SU-DHL-6 (cell line): ENCODE measurements around the gene ZIC2.

Experiments
- H2AFZ ChIP-seq: fragments of 200-600 bp; sonication (generic); 2 replicates; pipeline ENCODE4 v1.6.1; 2014; ENCODE audit warnings: low read depth, mild to moderate bottlenecking, moderate library complexity, mixed read lengths, antibody characterized with exemption, low read length; ENCODE audit not compliant: severe bottlenecking
- H3F3A ChIP-seq: fragments of 200-600 bp; shearing (Covaris generic); 2 replicates; pipeline ENCODE4 v1.6.0; 2016; ENCODE audit warnings: antibody characterized with exemption, mild to moderate bottlenecking; ENCODE audit not compliant: insufficient read depth
- H3K27ac ChIP-seq: fragments of 200-600 bp; sonication (generic); 2 replicates; pipeline ENCODE4 v1.5.1; 2016; ENCODE audit warnings: low read depth, mild to moderate bottlenecking, low read length, moderate library complexity, mixed read lengths
- H3K27me3 ChIP-seq: fragments of 200-600 bp; sonication (generic), shearing (Covaris generic); 2 replicates; pipeline ENCODE4 v1.6.0; 2014; ENCODE audit warnings: mild to moderate bottlenecking, low read length
- H3K36me3 ChIP-seq: fragments of 200-600 bp; sonication (generic); 2 replicates; pipeline ENCODE4 v1.6.1; 2014; ENCODE audit warnings: mild to moderate bottlenecking, low read length, mixed read lengths
- H3K4me2 ChIP-seq: fragments of 300-600, 200-600 bp; shearing (Covaris generic), sonication (generic); 2 replicates; pipeline ENCODE4 v1.6.0; 2014; ENCODE audit warnings: low read length, low read depth, mild to moderate bottlenecking; ENCODE audit not compliant: poor library complexity, severe bottlenecking
- H3K4me3 ChIP-seq: fragments of 200-600 bp; sonication (generic); 2 replicates; pipeline ENCODE4 v1.5.1; 2014; ENCODE audit warnings: antibody characterized with exemption, low read length, mild to moderate bottlenecking, mixed read lengths; ENCODE audit not compliant: insufficient read depth, poor library complexity, severe bottlenecking
- H3K79me2 ChIP-seq: fragments of 200-600 bp; sonication (generic); 2 replicates; pipeline ENCODE4 v1.6.1; 2014; ENCODE audit warnings: mild to moderate bottlenecking, low read length, moderate library complexity; ENCODE audit not compliant: insufficient read depth
- H3K9ac ChIP-seq: fragments of 200-600 bp; sonication (generic); 2 replicates; pipeline ENCODE4 v1.7.0; 2014; ENCODE audit warnings: mild to moderate bottlenecking, low read length
- H3K9me2 ChIP-seq: fragments of 200-600 bp; sonication (generic); replicated peaks from 2 replicates; pipeline ENCODE4 v1.6.1; 2014; ENCODE audit warnings: low read length; ENCODE audit not compliant: insufficient read depth
- H3K9me3 ChIP-seq: fragments of 200-600 bp; sonication (generic); 2 replicates; pipeline ENCODE4 v1.6.1; 2014; ENCODE audit warnings: low read length, mixed read lengths; ENCODE audit not compliant: insufficient read depth
- H4K20me1 ChIP-seq: fragments of 200-600 bp; sonication (generic); 2 replicates; pipeline ENCODE4 v1.6.1; 2014; ENCODE audit warnings: low read depth, mild to moderate bottlenecking, antibody characterized with exemption, low read length, moderate library complexity, mixed read lengths
- EZH2phosphoT487 ChIP-seq: fragments of 200-600 bp; sonication (generic), shearing (Covaris generic); conservative IDR thresholded peaks from 2 replicates; pipeline ENCODE4 v1.6.1; 2018; ENCODE audit warnings: mild to moderate bottlenecking, antibody characterized with exemption, low read length, moderate library complexity, mixed read lengths
- TF ChIP-seq, protein P1 (sequence below): fragments of 200-600 bp; sonication (generic); IDR thresholded peaks from one replicate; pipeline ENCODE4 v1.5.1; 2017; ENCODE audit warnings: antibody characterized with exemption, mild to moderate bottlenecking, low read length, moderate library complexity; ENCODE audit not compliant: insufficient read depth, poor library complexity, severe bottlenecking

The ZIC2 gene

DNA sequence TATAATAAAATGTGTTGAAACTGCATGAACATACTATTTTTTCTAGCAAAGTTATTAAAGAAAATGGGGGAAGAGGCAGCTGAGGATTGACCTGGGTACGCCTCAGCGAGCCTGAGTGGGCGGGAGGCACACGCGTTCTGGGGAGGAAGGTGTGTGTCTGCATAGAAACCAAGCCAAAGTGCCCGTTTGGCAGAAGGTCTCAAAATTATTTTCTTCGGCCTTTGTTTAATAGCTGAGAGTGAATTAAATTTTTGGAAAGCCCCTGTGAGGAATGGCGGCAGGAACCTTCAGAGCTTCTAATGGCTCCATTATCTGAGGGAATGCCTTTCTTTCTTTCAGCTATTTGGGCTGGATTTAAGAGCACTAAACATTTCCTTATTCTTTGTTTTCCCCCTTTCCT, 5.2 kb downstream of the ZIC2 start:
- H3K9me3 ChIP-seq: no peaks in the 10 kb centered on the region
- no peaks in the 10 kb centered on the region for H3K9me2 ChIP-seq
- no peaks in the 10 kb centered on the region for H4K20me1 ChIP-seq
- H3K27ac ChIP-seq: no peak overlapping the region
- no peak for TF ChIP-seq EZH2phosphoT487
- TF ChIP-seq, protein P1, sequence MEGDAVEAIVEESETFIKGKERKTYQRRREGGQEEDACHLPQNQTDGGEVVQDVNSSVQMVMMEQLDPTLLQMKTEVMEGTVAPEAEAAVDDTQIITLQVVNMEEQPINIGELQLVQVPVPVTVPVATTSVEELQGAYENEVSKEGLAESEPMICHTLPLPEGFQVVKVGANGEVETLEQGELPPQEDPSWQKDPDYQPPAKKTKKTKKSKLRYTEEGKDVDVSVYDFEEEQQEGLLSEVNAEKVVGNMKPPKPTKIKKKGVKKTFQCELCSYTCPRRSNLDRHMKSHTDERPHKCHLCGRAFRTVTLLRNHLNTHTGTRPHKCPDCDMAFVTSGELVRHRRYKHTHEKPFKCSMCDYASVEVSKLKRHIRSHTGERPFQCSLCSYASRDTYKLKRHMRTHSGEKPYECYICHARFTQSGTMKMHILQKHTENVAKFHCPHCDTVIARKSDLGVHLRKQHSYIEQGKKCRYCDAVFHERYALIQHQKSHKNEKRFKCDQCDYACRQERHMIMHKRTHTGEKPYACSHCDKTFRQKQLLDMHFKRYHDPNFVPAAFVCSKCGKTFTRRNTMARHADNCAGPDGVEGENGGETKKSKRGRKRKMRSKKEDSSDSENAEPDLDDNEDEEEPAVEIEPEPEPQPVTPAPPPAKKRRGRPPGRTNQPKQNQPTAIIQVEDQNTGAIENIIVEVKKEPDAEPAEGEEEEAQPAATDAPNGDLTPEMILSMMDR: no peak
- no peaks in the 10 kb centered on the region for H3K36me3 ChIP-seq
- no peak overlapping the region for H3K9ac ChIP-seq
- H3K27me3 ChIP-seq: no peaks in the 10 kb centered on the region
- H3K4me2 ChIP-seq: no peak overlapping the region
- no peaks in the 10 kb centered on the region for H3K79me2 ChIP-seq
- no peak overlapping the region for H2AFZ ChIP-seq
- H3F3A ChIP-seq: no peaks in the 10 kb centered on the region
- H3K4me3 ChIP-seq: no peak overlapping the region

DNA sequence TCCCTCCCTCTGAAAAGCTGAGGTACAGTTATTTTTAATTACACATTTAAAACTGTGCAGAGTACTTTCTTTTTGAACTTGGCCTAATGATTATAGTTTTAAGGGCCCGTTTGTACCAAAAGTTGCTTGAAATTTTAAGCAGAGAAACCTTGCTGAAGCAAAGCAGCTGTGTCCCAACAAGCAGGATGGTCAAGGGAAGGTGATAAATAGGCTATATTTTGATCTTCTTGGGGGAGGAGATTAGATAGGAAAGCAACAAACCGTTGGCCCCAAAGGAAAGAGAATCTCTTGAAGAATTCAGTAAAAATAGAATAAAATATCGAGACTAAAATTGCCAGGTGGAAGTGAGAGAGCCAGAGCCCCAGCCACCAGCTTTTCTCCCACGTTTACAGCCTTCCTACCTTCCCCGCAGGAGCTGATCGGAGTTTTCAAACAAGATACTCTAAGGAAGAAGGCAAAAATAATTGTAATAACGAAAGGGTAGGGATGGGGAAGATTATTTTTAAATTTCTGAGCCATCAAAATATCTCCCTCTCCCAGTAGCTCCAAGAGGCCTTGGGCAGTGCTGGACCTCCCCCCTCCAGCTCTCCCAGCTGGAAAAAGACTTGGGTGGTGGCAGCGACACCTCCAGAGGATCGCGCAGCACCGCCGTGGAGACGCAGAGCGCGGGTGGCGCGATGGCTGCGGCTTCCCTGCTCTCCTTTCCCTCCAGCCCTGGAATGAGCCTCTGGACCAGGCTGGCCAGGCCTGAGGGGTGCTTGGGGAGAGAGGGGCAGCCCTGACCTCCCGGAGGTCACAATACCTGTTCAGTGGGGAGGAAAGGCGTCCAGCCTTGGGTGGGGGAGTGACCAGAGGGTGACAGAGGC, 5.8 kb downstream of the ZIC2 start:
- H4K20me1 ChIP-seq: no peaks in the 10 kb centered on the region
- no peaks in the 10 kb centered on the region for H3K27me3 ChIP-seq
- H2AFZ ChIP-seq: no peak overlapping the region
- no peaks in the 10 kb centered on the region for H3K9me3 ChIP-seq
- TF ChIP-seq, protein P1: no peak
- TF ChIP-seq EZH2phosphoT487: no peak
- H3K4me3 ChIP-seq: no peak overlapping the region
- H3K79me2 ChIP-seq: no peaks in the 10 kb centered on the region
- H3K4me2 ChIP-seq: no peak overlapping the region
- no peak overlapping the region for H3K9ac ChIP-seq
- no peak overlapping the region for H3K27ac ChIP-seq
- H3K36me3 ChIP-seq: no peaks in the 10 kb centered on the region
- no peaks in the 10 kb centered on the region for H3K9me2 ChIP-seq
- H3F3A ChIP-seq: no peaks in the 10 kb centered on the region

DNA sequence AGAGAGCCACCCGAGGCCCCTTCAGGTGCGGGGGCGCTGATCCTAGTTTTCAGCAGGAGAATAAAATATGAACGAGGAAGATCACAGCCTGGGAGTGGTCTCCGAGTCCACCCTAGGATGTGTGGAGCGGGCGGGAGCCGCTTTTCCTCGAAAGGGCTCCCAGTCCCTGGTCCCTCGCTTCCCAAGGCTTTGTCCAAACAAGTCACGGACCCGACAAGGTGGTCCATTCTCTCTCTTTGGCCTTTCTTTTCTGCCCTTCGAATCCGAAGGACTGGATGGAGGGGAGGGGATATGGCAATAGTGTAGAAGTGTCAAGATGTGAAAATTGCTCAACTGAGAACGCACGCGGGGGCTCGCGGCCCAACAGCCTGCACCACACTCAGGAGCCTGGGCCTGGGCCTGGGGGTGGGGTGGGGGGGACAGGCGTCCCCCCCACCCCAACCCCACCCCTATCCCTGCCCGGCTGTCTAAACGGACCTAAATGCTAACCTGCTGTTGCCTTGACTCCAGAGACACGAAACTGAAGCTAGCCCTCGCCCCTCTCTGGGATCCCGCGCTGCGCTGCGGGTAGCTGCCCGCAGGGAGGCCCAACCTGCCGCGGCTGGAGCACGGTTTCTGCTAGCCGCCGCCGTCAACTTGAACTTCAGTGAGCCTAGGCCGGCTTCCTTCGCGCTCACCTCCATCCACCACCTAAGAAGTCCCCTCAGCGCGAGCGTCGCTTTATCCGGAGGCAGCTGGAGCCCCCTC, 7.1 kb downstream of the ZIC2 start:
- Histone ChIP-seq H3K27ac (no peak overlapping the region), H4K20me1 (no peaks in the 10 kb centered on the region), H3K79me2 (no peaks in the 10 kb centered on the region), H3K27me3 (no peaks in the 10 kb centered on the region), H3K4me3 (no peak overlapping the region), H3K36me3 (no peaks in the 10 kb centered on the region), H2AFZ (no peak overlapping the region), H3K9me2 (no peaks in the 10 kb centered on the region), H3K9me3 (no peaks in the 10 kb centered on the region), H3K4me2 (no peak overlapping the region), H3K9ac (no peak overlapping the region), H3F3A (no peaks in the 10 kb centered on the region)
- TF ChIP-seq, protein P1: no peak
- no peak for TF ChIP-seq EZH2phosphoT487
